Body of pancreas (tissue), 4 donors: ENCODE data around the gene MADCAM1. TPM values are rescaled to one million over a fixed set of nuclear protein-coding genes. Genes with fewer than 3 reads are reported as not detected.
A peak's percentile ranks its signal among the peaks of the same experiment; 100 is the strongest.

Experiments used
- ATAC-seq: fragments of 150-250 bp; one replicate; pipeline ENCODE4 v1.9.1; 2016
- DNase-seq, 4 donors: peaks; one replicate each; pipeline ENCODE4 v3.0.0-alpha.2; 2019
- H3K27ac ChIP-seq, 4 donors: fragments of 200-600 bp; sonication (generic); 1 replicate in 3 of 4; 2 replicates in 1 of 4; pipeline versions ENCODE4 v1.5.1 to v1.6.1; 2016 to 2019; ENCODE audit warnings: mild to moderate bottlenecking in 1 of 4, mixed read lengths in 1 of 4, moderate library complexity in 1 of 4
- H3K27me3 ChIP-seq, 2 donors: fragments of 200-600 bp; sonication (generic); one replicate each; pipeline ENCODE4 v1.6.0; 2016; ENCODE audit warnings: mild to moderate bottlenecking in 1 of 2
- H3K36me3 ChIP-seq, 2 donors: fragments of 200-600 bp; sonication (generic); replicated peaks in 1 of 2; 2 replicates each; pipeline ENCODE4 v1.5.1; 2016; ENCODE audit warnings: low read depth in 2 of 2; ENCODE audit not compliant: insufficient read depth in 1 of 2
- H3K4me1 ChIP-seq: fragments of 200-600 bp; sonication (generic); one replicate; pipeline ENCODE4 v1.6.0; 2016
- H3K4me3 ChIP-seq, 2 donors: fragments of 200-600 bp; sonication (generic); 1 replicate in 1 of 2; 2 replicates in 1 of 2; pipeline ENCODE4 v1.5.1; 2016 to 2019
- H3K9me3 ChIP-seq, 3 donors: fragments of 200-600 bp; sonication (generic); 1 replicate in 2 of 3; 2 replicates in 1 of 3; pipeline ENCODE4 v1.5.1; 2016
- POLR2A ChIP-seq, 3 donors: fragments of 450-650 bp; IDR thresholded peaks; one replicate each; pipeline ENCODE4 v1.6.1; 2016; ENCODE audit warnings: antibody characterized with exemption in 3 of 3, mild to moderate bottlenecking in 2 of 3
- WGBS, 2 donors: methylation state at CpG; one replicate each; pipeline ENCODE4 v1.1.5; 2017; 5-methylcytosine and 5-hydroxymethylcytosine counted together
- intact Hi-C: fragments of 100-400 bp; cut with DNase I; formaldehyde crosslinking; loops from one replicate; pipeline ENCODE4 v1.15.1; 2023
- total RNA-seq, 2 donors: library from RNA; depleted of rRNA; stranded (reverse); fragments of >200 nt; gene quantifications; one replicate each; pipeline ENCODE4 v1.1.0, GENCODE V29; 2016
- TF ChIP-seq, protein P1 (sequence below), 7 experiments: fragments of 450-650 bp in 4 of 7; fragments of 200-600 bp in 3 of 7; sonication (generic) in 3 of 7; IDR thresholded peaks; one replicate each; pipeline ENCODE4 v1.5.1; 2016 to 2019; ENCODE audit warnings: antibody characterized with exemption in 7 of 7

MADCAM1 gene
- total RNA-seq, 2 donors from 2014 or later = 3.6 TPM; not detected in 1

GRCh38 chr19:456547-457110 is 39.7 kb upstream of the MADCAM1 start:
- DNase-seq (no peak), ATAC-seq (no peak)
- Histone ChIP-seq H3K36me3 (no peaks in the 10 kb centered on the region), H3K4me3 (no peak overlapping the region), H3K27ac (no peak overlapping the region), H3K4me1 (peaks cover 25% of the 10 kb centered on the region), H3K27me3 (no peaks in the 10 kb centered on the region), H3K9me3 (no peaks in the 10 kb centered on the region)
- no peak for TF ChIP-seq POLR2A (IDR thresholded peaks at IDR 0.05)
- TF ChIP-seq, protein P1, sequence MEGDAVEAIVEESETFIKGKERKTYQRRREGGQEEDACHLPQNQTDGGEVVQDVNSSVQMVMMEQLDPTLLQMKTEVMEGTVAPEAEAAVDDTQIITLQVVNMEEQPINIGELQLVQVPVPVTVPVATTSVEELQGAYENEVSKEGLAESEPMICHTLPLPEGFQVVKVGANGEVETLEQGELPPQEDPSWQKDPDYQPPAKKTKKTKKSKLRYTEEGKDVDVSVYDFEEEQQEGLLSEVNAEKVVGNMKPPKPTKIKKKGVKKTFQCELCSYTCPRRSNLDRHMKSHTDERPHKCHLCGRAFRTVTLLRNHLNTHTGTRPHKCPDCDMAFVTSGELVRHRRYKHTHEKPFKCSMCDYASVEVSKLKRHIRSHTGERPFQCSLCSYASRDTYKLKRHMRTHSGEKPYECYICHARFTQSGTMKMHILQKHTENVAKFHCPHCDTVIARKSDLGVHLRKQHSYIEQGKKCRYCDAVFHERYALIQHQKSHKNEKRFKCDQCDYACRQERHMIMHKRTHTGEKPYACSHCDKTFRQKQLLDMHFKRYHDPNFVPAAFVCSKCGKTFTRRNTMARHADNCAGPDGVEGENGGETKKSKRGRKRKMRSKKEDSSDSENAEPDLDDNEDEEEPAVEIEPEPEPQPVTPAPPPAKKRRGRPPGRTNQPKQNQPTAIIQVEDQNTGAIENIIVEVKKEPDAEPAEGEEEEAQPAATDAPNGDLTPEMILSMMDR (IDR thresholded peaks at IDR 0.05) = no peak
- 86 to 93% methylated on average over 17 to 18 of the region's 18 CpGs for WGBS, 2 donors
- intact Hi-C loops = no loop called here

GRCh38 chr19:457636-458035 is 38.6 kb upstream of the MADCAM1 start:
- Histone ChIP-seq H3K9me3 (no peaks in the 10 kb centered on the region), H3K27ac (no peak overlapping the region), H3K4me3 (no peak overlapping the region), H3K4me1 (peaks cover 29% of the 10 kb centered on the region), H3K36me3 (no peaks in the 10 kb centered on the region), H3K27me3 (no peaks in the 10 kb centered on the region)
- intact Hi-C loops = no loop called here
- DNase-seq = no peak
- 94 to 96% methylated on average over 29 to 30 of the region's 30 CpGs for WGBS, 2 donors
- no peak for ATAC-seq
- TF ChIP-seq, protein P1 (IDR thresholded peaks at IDR 0.05) = no peak
- TF ChIP-seq POLR2A (IDR thresholded peaks at IDR 0.05) = no peak

- WGBS, 2 donors = 90 to 97% methylated on average over 63 to 88 of the region's 89 CpGs
- Histone ChIP-seq H3K4me3 (no peak overlapping the region), H3K36me3 (no peaks in the 10 kb centered on the region), H3K27me3 (no peaks in the 10 kb centered on the region), H3K27ac (peak overlapping the region in 1 of 4 donors; percentile 94), H3K4me1 (peaks cover 29% of the 10 kb centered on the region), H3K9me3 (no peaks in the 10 kb centered on the region)
- ATAC-seq = no peak
- TF ChIP-seq, protein P1 (IDR thresholded peaks at IDR 0.05) = no peak
- no peak for TF ChIP-seq POLR2A (IDR thresholded peaks at IDR 0.05)
- intact Hi-C loops = no loop called here
- DNase-seq = no peak
These were observed 37.9 kb upstream of the MADCAM1 start for GRCh38 chr19:458091-459042.

DNA sequence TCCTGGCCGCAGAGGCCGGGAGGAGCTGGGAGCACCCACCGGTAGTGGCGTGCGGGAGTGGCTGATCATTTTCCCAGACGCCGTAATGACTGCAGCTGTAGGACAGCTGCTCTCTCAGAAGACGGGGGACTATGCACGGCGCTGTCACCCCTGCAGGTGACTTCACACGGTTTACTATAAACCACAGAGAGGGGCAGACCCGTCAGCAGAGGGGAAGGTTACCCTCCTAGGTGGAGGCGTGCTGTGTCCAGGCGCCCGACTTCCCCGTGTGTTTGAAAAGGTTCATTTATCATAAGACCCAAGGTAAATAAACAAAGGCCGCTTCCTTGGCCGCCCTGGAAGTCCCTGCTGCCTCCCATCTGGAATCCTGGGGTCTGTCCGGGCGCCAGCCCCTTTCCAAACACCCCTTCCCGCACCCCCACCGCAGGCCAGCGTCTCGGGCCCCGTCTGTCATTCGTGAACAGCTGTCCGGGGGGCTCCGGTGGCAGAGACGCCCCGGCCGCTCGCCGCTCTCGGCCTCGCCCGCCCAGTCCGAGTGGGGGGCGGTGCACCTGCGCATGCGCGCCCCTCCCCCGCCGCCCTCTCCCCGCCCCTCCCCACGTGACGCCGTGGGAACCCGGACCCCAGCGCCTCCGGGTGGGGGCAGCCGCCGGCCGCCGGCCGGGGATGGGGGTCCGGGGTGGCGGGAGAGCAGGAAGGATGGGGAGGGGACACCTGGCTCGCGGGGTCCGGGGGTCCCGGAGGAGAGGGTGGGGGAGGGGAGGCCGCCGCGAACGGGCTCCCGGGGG is 36.4 kb upstream of the MADCAM1 start:
- Histone ChIP-seq H3K27me3 (no peaks in the 10 kb centered on the region), H3K27ac (peak overlapping the region; percentile 87 to 97 (median 95)), H3K36me3 (no peaks in the 10 kb centered on the region), H3K4me3 (peak overlapping the region; percentile 60 to 94), H3K4me1 (peaks cover 29% of the 10 kb centered on the region), H3K9me3 (no peaks in the 10 kb centered on the region)
- intact Hi-C loops = no loop called here
- DNase-seq (peak; percentile 74 to 83 (median 81)), ATAC-seq (peak; percentile 64)
- TF ChIP-seq, protein P1 (IDR thresholded peaks at IDR 0.05) = no peak
- TF ChIP-seq POLR2A (IDR thresholded peaks at IDR 0.05) = peak; percentile 71 to 86 (median 83)
- WGBS, 2 donors = 2% methylated on average over 38 of the region's 66 CpGs; no CpG with 5 or more reads in 1 of the 2 donors
